Immature natural killer cell (primary cell): ENCODE results near the gene ARID1B. TPM values are rescaled to one million over a fixed set of nuclear protein-coding genes. Genes with fewer than 3 reads are reported as not detected.
A peak's percentile ranks its signal among the peaks of the same experiment; 100 is the strongest.

Experiments
- DNase-seq, 3 donors: peaks; one replicate each; pipeline ENCODE4 v3.0.0; 2022; ENCODE audit warnings: mixed read lengths in 1 of 3
- H3K27ac Mint-ChIP-seq, 6 donors: one replicate each; pipeline ENCODE4 v1.8.0; 2020; ENCODE audit warnings: mixed read lengths in 6 of 6, mild to moderate bottlenecking in 5 of 6, inconsistent platforms in 4 of 6, moderate library complexity in 3 of 6
- H3K27me3 Mint-ChIP-seq, 3 donors: one replicate each; pipeline ENCODE4 v1.8.0; 2020 to 2021; ENCODE audit warnings: low read depth in 3 of 3, mild to moderate bottlenecking in 3 of 3, mixed read lengths in 3 of 3, moderate library complexity in 3 of 3, inconsistent platforms in 1 of 3
- H3K36me3 Mint-ChIP-seq, 3 donors: one replicate each; pipeline ENCODE4 v1.8.0; 2020; ENCODE audit warnings: mixed read lengths in 3 of 3, inconsistent platforms in 2 of 3, mild to moderate bottlenecking in 2 of 3
- H3K4me1 Mint-ChIP-seq, 2 donors: one replicate each; pipeline ENCODE4 v1.8.0; 2020; ENCODE audit warnings: inconsistent platforms in 2 of 2, mild to moderate bottlenecking in 2 of 2, mixed read lengths in 2 of 2, moderate library complexity in 1 of 2
- H3K4me3 Mint-ChIP-seq, 5 donors: one replicate each; pipeline ENCODE4 v1.8.0; 2020; ENCODE audit warnings: mild to moderate bottlenecking in 5 of 5, mixed read lengths in 5 of 5, inconsistent platforms in 3 of 5, moderate library complexity in 3 of 5
- H3K9me3 Mint-ChIP-seq, 6 donors: one replicate each; pipeline ENCODE4 v1.8.0; 2020; ENCODE audit warnings: mild to moderate bottlenecking in 6 of 6, mixed read lengths in 6 of 6, inconsistent platforms in 4 of 6, moderate library complexity in 3 of 6
- polyA plus RNA-seq, 3 donors: library from polyadenylated mRNA; unstranded; fragments of 300-500 nt; fragmentation: Illumina TruSeq; gene quantifications; one replicate each; pipeline ENCODE4 v1.2.3, GENCODE V29; 2021

ARID1B gene
- polyA plus RNA-seq, 3 donors from 2014 or later, result 7.6 to 18.1 (median 8.7) TPM

DNA sequence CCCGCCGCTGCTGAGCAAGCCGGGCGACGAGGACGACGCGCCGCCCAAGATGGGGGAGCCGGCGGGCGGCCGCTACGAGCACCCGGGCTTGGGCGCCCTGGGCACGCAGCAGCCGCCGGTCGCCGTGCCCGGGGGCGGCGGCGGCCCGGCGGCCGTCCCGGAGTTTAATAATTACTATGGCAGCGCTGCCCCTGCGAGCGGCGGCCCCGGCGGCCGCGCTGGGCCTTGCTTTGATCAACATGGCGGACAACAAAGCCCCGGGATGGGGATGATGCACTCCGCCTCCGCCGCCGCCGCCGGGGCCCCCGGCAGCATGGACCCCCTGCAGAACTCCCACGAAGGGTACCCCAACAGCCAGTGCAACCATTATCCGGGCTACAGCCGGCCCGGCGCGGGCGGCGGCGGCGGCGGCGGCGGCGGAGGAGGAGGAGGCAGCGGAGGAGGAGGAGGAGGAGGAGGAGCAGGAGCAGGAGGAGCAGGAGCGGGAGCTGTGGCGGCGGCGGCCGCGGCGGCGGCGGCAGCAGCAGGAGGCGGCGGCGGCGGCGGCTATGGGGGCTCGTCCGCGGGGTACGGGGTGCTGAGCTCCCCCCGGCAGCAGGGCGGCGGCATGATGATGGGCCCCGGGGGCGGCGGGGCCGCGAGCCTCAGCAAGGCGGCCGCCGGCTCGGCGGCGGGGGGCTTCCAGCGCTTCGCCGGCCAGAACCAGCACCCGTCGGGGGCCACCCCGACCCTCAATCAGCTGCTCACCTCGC, 1.5 kb downstream of the ARID1B start:
- Mint-ChIP-seq H3K27me3 (peaks cover 6 to 21% (median 9%) of the 10 kb centered on the region in 3 donors), H3K9me3 (no peaks in the 10 kb centered on the region), H3K36me3 (no peaks in the 10 kb centered on the region), H3K4me3 (peak overlapping the region; percentile 49 to 98 (median 78)), H3K4me1 (peaks cover 49 to 58% of the 10 kb centered on the region in 2 donors), H3K27ac (peak overlapping the region in 3 of 6 donors; percentile 55 to 86 (median 65))
- peak; percentile 33 to 48 (median 47) for DNase-seq

DNA sequence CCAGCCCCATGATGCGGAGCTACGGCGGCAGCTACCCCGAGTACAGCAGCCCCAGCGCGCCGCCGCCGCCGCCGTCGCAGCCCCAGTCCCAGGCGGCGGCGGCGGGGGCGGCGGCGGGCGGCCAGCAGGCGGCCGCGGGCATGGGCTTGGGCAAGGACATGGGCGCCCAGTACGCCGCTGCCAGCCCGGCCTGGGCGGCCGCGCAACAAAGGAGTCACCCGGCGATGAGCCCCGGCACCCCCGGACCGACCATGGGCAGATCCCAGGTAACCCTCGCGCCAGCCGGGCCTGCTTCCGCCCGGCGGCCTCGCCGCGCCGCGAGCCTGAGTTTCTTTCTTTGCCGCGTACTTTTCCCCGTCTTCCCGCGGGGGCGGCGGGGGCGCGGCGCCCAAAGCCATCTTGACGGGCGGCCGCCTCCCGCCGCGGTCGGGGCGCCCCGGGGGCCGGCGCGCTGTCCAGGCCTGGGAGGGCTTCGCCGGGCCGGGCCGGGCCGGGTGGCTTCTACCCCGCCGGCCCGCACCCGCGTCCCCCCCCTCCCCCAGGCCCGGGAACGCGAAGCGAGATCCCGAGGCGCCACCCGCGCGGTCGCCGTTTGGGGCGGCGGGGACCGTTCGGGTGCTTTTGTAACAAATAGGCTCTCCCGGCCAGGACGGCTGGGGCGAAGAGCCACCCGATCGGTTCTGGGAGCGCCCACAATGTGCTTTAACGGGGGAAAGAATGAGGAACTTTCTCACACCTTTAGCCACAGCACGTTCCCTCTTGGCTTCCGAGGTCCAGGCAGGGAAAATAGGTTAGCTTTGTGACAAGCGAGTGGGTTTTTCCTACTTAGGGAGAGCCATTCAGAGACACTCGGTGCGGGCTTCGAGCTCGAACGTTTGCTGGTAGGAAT, 2.3 kb downstream of the ARID1B start:
- Mint-ChIP-seq H3K27ac (peak overlapping the region; percentile 92 to 99 (median 96)), H3K27me3 (peaks cover 6 to 21% (median 9%) of the 10 kb centered on the region in 3 donors), H3K9me3 (no peaks in the 10 kb centered on the region), H3K36me3 (no peaks in the 10 kb centered on the region), H3K4me1 (peaks cover 52 to 65% of the 10 kb centered on the region in 2 donors), H3K4me3 (peak overlapping the region; percentile 84 to 96 (median 87))
- peak; percentile 49 to 58 (median 51) for DNase-seq

DNA sequence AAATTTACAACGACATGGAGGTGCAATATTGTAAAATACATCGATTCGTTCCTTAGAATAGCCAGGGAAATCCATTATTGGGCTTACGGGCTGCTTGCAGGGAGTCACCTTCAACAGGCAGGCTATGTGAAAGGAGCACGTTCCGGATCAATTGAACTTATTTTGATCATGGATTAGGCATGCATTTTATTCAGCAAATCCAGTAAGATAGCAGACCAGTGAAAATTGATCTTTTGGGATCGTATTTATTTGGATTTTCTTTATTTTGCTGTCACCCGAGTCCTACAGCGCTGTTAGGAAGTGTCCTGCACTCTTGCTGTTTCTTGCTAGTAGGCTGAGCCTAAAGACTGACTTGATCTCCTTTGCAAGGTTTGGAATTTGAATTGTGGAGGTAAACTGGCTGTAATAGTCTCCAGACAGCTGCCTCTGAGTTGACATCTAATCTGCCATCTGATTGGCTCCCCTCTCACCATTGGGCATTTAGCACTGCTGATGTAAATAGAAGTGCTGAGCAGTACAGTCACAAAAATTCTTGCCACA, 3.0 kb downstream of the ARID1B start:
- H3K27ac Mint-ChIP-seq, result peak overlapping the region; percentile 92 to 99 (median 96)
- H3K27me3 Mint-ChIP-seq, result peaks cover 4 to 21% (median 9%) of the 10 kb centered on the region in 3 donors
- peak; percentile 59 to 67 (median 60) for DNase-seq
- H3K4me1 Mint-ChIP-seq, result peaks cover 54 to 65% of the 10 kb centered on the region in 2 donors
- H3K36me3 Mint-ChIP-seq, result no peaks in the 10 kb centered on the region
- peak overlapping the region; percentile 84 to 96 (median 87) for H3K4me3 Mint-ChIP-seq
- no peaks in the 10 kb centered on the region for H3K9me3 Mint-ChIP-seq

DNA sequence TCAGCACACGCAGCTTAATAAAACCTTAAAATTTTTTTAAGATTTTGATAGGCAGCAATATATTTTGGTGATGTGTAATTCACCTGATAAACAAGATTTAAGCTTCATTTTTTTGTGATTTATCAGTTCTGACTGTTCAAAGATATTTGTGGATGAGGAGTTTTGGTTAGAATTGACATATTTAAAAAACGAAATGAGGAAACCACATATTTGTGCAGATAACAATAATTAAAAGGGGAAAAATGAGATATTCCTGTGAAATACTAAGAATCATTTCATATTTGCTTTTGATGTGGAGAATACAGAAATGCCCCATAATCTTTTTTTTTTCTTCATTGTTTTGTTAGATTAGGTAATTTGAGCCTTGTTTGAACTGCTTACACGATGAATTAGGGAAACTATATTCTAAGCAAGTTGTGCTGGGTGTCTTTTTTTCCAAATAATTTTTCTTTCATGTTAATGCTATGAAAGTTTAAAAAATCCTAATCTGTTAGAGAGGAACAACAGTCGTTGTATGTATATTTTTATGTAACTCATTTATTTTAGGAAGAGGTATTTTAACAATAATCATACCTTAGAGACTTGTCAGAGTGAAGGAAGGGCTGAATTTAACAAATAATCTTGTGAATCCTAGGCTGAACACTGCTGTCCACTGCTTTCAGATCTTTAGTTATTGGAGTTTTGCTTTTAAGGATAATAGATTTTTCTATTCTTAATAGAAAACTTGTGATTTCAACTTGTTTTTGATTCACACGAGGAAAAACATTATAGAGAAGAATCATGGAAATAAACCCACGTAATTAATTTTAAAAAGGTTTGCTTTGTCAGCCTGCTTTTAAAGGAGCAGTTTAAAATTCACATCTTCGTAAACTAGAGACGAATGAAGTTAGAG, 4.0 kb downstream of the ARID1B start:
- H3K27me3 Mint-ChIP-seq, result peaks cover 4 to 21% (median 9%) of the 10 kb centered on the region in 3 donors
- no peak for DNase-seq
- peaks cover 57 to 69% of the 10 kb centered on the region in 2 donors for H3K4me1 Mint-ChIP-seq

DNA sequence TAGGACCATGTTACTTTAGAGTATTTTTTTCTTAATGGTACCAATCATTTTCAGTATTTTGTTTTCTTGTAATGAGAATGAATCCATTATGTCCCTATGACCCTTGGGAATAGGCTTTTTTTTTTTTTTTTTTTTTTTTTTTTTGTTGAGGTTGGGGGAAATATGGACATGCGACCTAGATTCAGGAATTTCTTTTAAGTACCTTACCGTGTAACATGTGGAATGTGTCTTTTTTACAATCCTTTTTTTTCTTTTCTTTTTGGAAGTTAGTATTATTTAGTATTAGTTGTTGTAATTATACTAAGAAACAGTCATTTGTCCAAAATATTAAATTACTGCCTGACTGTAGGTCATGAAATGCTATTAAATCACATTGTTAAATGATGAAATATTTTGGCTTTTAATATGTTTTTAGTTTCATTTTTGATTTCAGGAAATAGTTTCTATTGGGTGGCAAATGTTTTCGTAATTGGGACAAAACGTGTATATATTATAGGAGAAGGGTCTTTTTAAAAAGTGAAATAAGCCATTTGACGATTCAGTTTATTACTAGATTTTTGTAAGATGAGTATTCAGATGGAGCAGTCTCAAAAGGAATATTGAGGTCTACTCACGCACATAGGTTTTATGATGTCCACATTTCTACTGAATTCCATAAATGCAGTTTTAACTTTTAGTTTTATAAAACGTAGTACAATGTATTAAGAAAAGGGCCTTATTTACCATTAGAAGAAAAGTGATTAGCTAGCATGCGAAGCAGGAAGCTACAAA, 4.9 kb downstream of the ARID1B start:
- H3K4me3 Mint-ChIP-seq, result peak overlapping the region; percentile 84 to 96 (median 87)
- no peaks in the 10 kb centered on the region for H3K36me3 Mint-ChIP-seq
- peaks cover 58 to 69% of the 10 kb centered on the region in 2 donors for H3K4me1 Mint-ChIP-seq
- DNase-seq, result peak; percentile 21 to 27 (median 22)
- no peaks in the 10 kb centered on the region for H3K9me3 Mint-ChIP-seq
- peaks cover 4 to 15% (median 9%) of the 10 kb centered on the region in 3 donors for H3K27me3 Mint-ChIP-seq
- peak overlapping the region; percentile 92 to 99 (median 96) for H3K27ac Mint-ChIP-seq

More for the DNA sequence above, 4.0 kb downstream of the ARID1B start:
- Mint-ChIP-seq H3K9me3 (no peaks in the 10 kb centered on the region), H3K4me3 (peak overlapping the region; percentile 84 to 96 (median 87)), H3K36me3 (no peaks in the 10 kb centered on the region), H3K27ac (peak overlapping the region; percentile 92 to 99 (median 96))

DNA sequence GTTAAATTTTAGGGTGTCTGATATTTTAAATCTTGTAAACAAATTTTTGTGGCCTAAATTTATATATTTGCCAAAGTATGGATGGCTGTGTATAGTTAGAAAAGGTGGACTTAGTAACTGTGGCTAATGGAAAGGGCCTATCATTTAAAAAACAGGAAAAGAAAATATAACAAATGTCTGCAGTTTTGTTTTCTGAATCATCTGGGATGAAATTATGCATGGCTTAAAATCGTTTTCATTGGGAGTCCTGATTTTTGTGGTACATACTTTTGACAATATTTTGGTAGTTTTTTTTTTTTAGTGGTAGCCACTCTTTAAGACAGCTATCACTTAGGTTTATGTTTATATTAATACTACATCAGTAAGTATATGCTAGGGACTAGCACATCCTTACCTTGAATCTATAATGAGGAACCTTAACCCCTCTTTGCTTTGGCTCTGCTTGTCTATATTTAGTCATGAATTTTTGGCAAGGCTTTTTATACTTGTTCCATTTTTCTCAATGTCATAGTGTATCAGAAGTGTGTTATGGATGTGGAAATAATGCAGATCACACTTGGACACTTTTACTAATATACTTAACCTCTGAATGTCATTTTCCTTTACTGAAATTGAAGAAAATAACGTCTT, 5.6 kb downstream of the ARID1B start:
- peak overlapping the region; percentile 84 to 96 (median 87) for H3K4me3 Mint-ChIP-seq
- H3K36me3 Mint-ChIP-seq, result no peaks in the 10 kb centered on the region
- H3K9me3 Mint-ChIP-seq, result no peaks in the 10 kb centered on the region
- peak overlapping the region; percentile 92 to 99 (median 96) for H3K27ac Mint-ChIP-seq
- peaks cover 3 to 12% (median 6%) of the 10 kb centered on the region in 3 donors for H3K27me3 Mint-ChIP-seq
- DNase-seq, result no peak
- H3K4me1 Mint-ChIP-seq, result peaks cover 63 to 77% of the 10 kb centered on the region in 2 donors

DNA sequence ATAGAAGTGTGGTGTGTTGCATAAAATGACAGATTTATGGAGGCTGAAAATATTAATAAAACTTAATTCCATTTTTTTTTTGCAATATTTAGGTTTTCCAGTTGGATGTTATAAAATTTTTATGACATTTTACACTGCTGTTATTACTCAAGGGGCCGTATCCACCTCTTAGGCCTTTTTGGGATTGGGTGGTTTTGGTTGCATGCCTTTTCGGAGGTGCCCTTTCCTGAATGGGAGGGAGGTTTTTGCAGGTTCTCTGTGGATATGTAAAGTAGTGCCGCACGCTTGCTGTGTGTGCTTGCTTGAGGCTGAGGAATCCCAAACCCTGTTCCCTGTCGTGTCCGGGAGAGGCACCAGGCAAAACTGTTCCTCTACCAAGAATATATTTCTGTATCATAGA, 6.8 kb downstream of the ARID1B start:
- Mint-ChIP-seq H3K27me3 (peaks cover 3 to 8% (median 3%) of the 10 kb centered on the region in 3 donors), H3K27ac (peak overlapping the region; percentile 29 to 96 (median 71)), H3K4me3 (peak overlapping the region in 4 of 5 donors; percentile 19 to 96 (median 56))

DNA sequence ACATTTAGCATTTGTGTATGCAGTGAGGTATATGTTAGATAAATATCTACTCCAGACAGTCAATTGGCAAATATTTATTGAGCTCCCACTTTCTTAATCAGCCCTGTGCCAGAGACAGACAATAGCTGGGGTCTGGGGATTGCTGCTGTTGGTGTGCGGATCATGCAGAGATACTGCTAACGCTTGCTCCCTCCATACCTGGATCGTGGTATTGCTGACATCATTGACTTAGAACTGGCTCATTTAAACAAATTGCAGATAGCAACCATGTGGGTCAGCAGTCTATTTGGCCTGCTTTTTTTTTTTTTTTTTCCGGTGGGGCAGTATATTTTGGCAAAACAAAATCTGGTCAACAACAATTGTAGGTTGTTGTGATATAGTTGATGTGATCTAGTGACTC, 9.5 kb downstream of the ARID1B start:
- no peak for DNase-seq
- Mint-ChIP-seq H3K4me1 (peaks cover 78 to 95% of the 10 kb centered on the region in 2 donors), H3K36me3 (no peaks in the 10 kb centered on the region), H3K9me3 (no peaks in the 10 kb centered on the region), H3K27ac (no peak overlapping the region), H3K27me3 (peaks cover 3 to 4% (median 3%) of the 10 kb centered on the region in 3 donors), H3K4me3 (no peak overlapping the region)

More for the DNA sequence above, 6.8 kb downstream of the ARID1B start:
- H3K9me3 Mint-ChIP-seq, result no peaks in the 10 kb centered on the region
- DNase-seq, result no peak
- H3K4me1 Mint-ChIP-seq, result peaks cover 73 to 89% of the 10 kb centered on the region in 2 donors
- no peaks in the 10 kb centered on the region for H3K36me3 Mint-ChIP-seq

DNA sequence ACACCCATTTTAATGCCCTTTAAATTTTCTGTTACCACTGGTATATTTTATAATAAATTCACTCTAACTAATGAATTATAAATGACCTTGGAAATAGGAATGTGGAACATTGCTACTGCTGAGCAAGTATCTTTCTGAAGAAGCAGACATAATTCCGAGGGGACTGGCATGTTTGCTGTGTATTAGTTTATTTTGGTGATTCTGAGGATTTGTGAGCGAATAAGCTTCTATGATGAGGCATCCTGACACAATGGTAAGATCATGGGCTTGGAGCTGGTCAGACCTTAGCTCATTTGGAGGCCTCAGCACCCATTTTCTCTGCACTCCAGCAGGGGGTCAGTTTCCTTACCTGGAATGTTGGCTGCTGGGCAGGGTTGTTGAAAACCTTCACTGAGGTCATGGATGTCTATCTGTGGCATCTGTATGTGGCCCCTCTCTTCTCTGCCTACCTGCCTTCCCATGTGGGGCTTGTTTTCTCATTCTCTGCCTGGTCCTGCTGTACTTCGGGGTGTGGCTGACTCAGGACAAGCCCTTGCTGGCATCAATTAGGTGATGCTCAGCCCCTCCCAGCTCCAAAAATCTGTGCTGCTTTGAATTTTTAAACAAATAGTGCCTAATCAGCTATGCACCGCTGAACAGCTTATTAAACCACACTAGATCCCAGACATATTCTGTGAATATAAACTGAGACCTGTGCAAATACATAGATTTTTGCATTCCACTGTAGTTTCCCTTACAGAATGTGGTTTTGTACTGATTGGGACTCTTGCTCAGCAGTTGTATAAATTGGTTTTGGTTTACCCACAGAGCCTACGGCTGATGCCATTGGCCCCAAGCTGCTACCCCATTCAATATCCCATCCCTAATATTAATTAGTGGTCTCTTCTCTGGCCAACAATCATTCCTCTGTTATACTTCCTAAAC, 10.7 kb downstream of the ARID1B start:
- H3K4me3 Mint-ChIP-seq, result no peak overlapping the region
- H3K36me3 Mint-ChIP-seq, result no peaks in the 10 kb centered on the region
- H3K27ac Mint-ChIP-seq, result no peak overlapping the region
- peaks cover 81 to 95% of the 10 kb centered on the region in 2 donors for H3K4me1 Mint-ChIP-seq
- H3K9me3 Mint-ChIP-seq, result no peaks in the 10 kb centered on the region
- peaks cover 0 to 7% (median 0%) of the 10 kb centered on the region in 3 donors for H3K27me3 Mint-ChIP-seq
- DNase-seq, result no peak

DNA sequence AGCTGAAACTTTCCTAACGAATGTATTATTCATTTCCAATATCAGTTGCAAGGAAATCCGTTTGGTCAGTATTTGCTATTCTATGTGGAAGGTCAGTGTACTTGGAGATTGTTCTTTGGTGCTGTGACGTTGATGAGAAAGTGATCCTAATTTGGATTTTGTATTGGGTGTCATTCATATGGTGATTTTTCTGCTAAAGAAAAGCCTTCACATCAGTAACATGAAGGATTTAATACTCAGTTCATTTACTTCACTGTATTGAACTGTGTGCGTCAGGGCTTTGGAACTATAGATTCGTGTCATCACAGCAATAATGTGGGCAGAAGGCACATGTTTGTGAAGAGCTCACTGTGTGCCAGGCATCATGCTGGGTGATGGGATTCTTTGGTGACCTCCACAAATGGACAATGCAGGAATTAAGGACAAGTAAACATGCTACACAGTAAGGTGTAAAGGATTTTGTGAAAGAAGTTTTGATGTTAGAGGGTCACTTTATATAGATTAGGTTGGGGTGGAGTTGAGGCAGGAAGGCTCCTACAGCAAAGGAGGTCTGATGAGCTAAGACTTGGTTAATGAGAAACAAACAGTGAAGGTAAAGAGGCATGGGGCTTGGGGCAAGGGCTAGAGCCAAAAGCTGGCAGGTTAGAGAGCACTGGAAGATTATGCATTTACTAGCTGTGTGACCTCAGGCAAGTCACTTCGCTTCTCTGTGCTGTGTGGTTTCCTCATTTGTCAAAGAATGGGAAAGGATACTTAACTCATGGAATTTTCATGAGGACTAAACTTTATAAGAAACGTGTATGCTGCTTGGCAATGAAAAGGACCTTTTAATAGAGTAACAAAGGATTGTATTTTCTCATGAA, 12.1 kb downstream of the ARID1B start:
- Mint-ChIP-seq H3K36me3 (no peaks in the 10 kb centered on the region), H3K9me3 (no peaks in the 10 kb centered on the region), H3K27me3 (peaks cover 0 to 5% (median 0%) of the 10 kb centered on the region in 3 donors), H3K4me3 (peak overlapping the region in 1 of 5 donors; percentile 2), H3K27ac (no peak overlapping the region), H3K4me1 (peaks cover 82 to 92% of the 10 kb centered on the region in 2 donors)
- DNase-seq, result no peak
